ENCODE measurements around the gene PIGR.

PIGR gene

GRCh38 chr1:206887701-206888100 is 58.6 kb downstream of the PIGR start:
- DNase-seq: no peak

- DNase-seq: no peak
Measured at GRCh38 chr1:206886831-206887230, 59.4 kb downstream of the PIGR start.

- no peak for DNase-seq
Measured at GRCh38 chr1:206885341-206886060, 60.8 kb downstream of the PIGR start.

GRCh38 chr1:206883876-206884275 is 62.4 kb downstream of the PIGR start:
- DNase-seq: no peak

GRCh38 chr1:206883160-206883559 is 63.1 kb downstream of the PIGR start:
- DNase-seq: no peak

- no peak for DNase-seq
Measured at GRCh38 chr1:206882555-206882954, 63.7 kb downstream of the PIGR start.

GRCh38 chr1:206880314-206880713 is 66.0 kb downstream of the PIGR start:
- no peak for DNase-seq
